SK-N-SH (cell line): ENCODE measurements around the gene NCLN. TPM values are rescaled to one million over a fixed set of nuclear protein-coding genes. Genes with fewer than 3 reads are reported as not detected.

Experiments
- CTCF ChIA-PET: fragments of 300-600, 350-600 bp; formaldehyde crosslinking; extraction: SDS; loops from one replicate; lab custom pipeline; 2021; lab: Yijun Ruan, JAX
- POLR2A ChIA-PET: fragments of 350-600 bp; sonication (Branson Sonifier 250); formaldehyde crosslinking; extraction: SDS; loops from one replicate; lab custom pipeline; 2020; ENCODE audit warnings: antibody characterized with exemption, inconsistent platforms; lab: Yijun Ruan, JAX
- DNase-seq: peaks from one replicate; pipeline ENCODE4 v3.0.0; 2012
- H2AFZ ChIP-seq: fragments of 200-600 bp; sonication (generic); 2 replicates; pipeline ENCODE4 v1.8.1; 2016; ENCODE audit warnings: antibody characterized with exemption, mild to moderate bottlenecking, low read depth
- H3F3A ChIP-seq: fragments of 200-600 bp; sonication (generic); replicated peaks from 2 replicates; pipeline ENCODE3; 2016; ENCODE audit warnings: antibody characterized with exemption, mild to moderate bottlenecking; ENCODE audit not compliant: insufficient read depth
- H3K27ac ChIP-seq, 2 experiments: fragments of 200-500 bp in 1 of 2; fragments of 200-600 bp in 1 of 2; sonication (Bioruptor generic) in 1 of 2; sonication (generic), shearing (Covaris generic) in 1 of 2; 2 replicates each; pipeline versions ENCODE4 v1.5.1 to v1.6.1; 2014 to 2016; ENCODE audit warnings: low read depth in 2 of 2, inconsistent platforms in 1 of 2, low read length in 1 of 2, mild to moderate bottlenecking in 1 of 2, mixed read lengths in 1 of 2
- H3K27me3 ChIP-seq: fragments of 200-600 bp; sonication (generic), shearing (Covaris generic); 2 replicates; pipeline ENCODE4 v1.6.1; 2016; ENCODE audit warnings: mixed run types; ENCODE audit not compliant: insufficient read depth
- H3K36me3 ChIP-seq, 2 experiments: fragments of 200-500 bp in 1 of 2; fragments of 200-600 bp in 1 of 2; sonication (Bioruptor generic) in 1 of 2; sonication (generic) in 1 of 2; replicated peaks in 1 of 2; 2 replicates each; pipeline versions ENCODE3 to v1.5.1; 2014 to 2016; ENCODE audit warnings: low read length in 1 of 2, mild to moderate bottlenecking in 1 of 2; ENCODE audit not compliant: insufficient read depth in 2 of 2, control insufficient read depth in 1 of 2
- H3K4me1 ChIP-seq, 2 experiments: fragments of 200-500 bp in 1 of 2; fragments of 200-600 bp in 1 of 2; sonication (Bioruptor generic) in 1 of 2; sonication (generic), shearing (Covaris generic) in 1 of 2; 2 replicates each; pipeline versions ENCODE4 v1.5.1 to v1.6.1; 2014 to 2016; ENCODE audit warnings: low read depth in 1 of 2, low read length in 1 of 2, mixed run types in 1 of 2; ENCODE audit not compliant: insufficient read depth in 2 of 2, control insufficient read depth in 1 of 2
- H3K4me2 ChIP-seq: fragments of 200-600 bp; sonication (generic), shearing (Covaris generic); 2 replicates; pipeline ENCODE4 v1.6.1; 2017; ENCODE audit warnings: mixed run types
- H3K4me3 ChIP-seq, 2 experiments: fragments of 200-500 bp in 1 of 2; fragments of 200-600 bp in 1 of 2; sonication (Bioruptor generic) in 1 of 2; sonication (generic), shearing (Covaris generic) in 1 of 2; 2 replicates each; pipeline versions ENCODE4 v1.5.1 to v1.8.1; 2014 to 2016; ENCODE audit warnings: low read depth in 2 of 2, inconsistent platforms in 1 of 2, low read length in 1 of 2, mild to moderate bottlenecking in 1 of 2, mixed read lengths in 1 of 2, moderate library complexity in 1 of 2
- H3K79me2 ChIP-seq: fragments of 200-600 bp; sonication (generic); 2 replicates; pipeline ENCODE4 v1.8.1; 2017; ENCODE audit warnings: mild to moderate bottlenecking; ENCODE audit not compliant: insufficient read depth
- H3K9ac ChIP-seq: fragments of 200-600 bp; sonication (generic); 2 replicates; pipeline ENCODE4 v1.6.1; 2017; ENCODE audit warnings: mixed run types
- H3K9me2 ChIP-seq: fragments of 200-600 bp; sonication (generic); 2 replicates; pipeline ENCODE4 v1.6.1; 2017; ENCODE audit warnings: mixed run types
- H3K9me3 ChIP-seq: fragments of 200-600 bp; sonication (generic); 2 replicates; pipeline ENCODE4 v1.6.1; 2017; ENCODE audit warnings: mixed run types, mild to moderate bottlenecking, moderate library complexity
- H4K20me1 ChIP-seq: fragments of 200-600 bp; sonication (generic); 2 replicates; pipeline ENCODE4 v1.6.1; 2017; ENCODE audit warnings: mild to moderate bottlenecking, mixed run types; ENCODE audit not compliant: insufficient read depth
- ELF1 ChIP-seq: IDR thresholded peaks from 2 replicates; pipeline ENCODE4 v1.4.0; 2012
- EZH2phosphoT487 ChIP-seq: fragments of 200-600 bp; sonication (generic); IDR thresholded peaks from 2 replicates; pipeline ENCODE4 v1.6.1; 2017; ENCODE audit warnings: low read depth, mixed run types, mild to moderate bottlenecking, antibody characterized with exemption, moderate library complexity, borderline replicate concordance
- FOSL2 ChIP-seq: IDR thresholded peaks from 2 replicates; pipeline ENCODE4 v1.4.0; 2012; ENCODE audit warnings: low read depth, mild to moderate bottlenecking, moderate library complexity, borderline replicate concordance
- FOXJ3 ChIP-seq: sonication (generic); formaldehyde crosslinking; IDR thresholded peaks from 2 replicates; pipeline ENCODE4 v1.5.1; 2020; ENCODE audit warnings: mild to moderate bottlenecking, missing genetic modification reagents
- FOXM1 ChIP-seq: IDR thresholded peaks from 2 replicates; pipeline ENCODE4 v1.4.0; 2012; ENCODE audit warnings: low read depth, mild to moderate bottlenecking
- IRF3 ChIP-seq: fragments of 150-350 bp; IDR thresholded peaks from 2 replicates; pipeline ENCODE4 v1.6.1; 2016; ENCODE audit warnings: mild to moderate bottlenecking, low read depth, low read length
- MAX ChIP-seq: IDR thresholded peaks from 2 replicates; pipeline ENCODE4 v1.4.0; 2012; ENCODE audit warnings: low read depth
- MXI1 ChIP-seq: IDR thresholded peaks from 2 replicates; pipeline ENCODE4 v1.6.1; 2012; ENCODE audit warnings: mild to moderate bottlenecking, low read depth, low read length, improper control_type of control experiment
- NRF1 ChIP-seq: IDR thresholded peaks from 2 replicates; pipeline ENCODE4 v1.6.1; 2012; ENCODE audit warnings: low read depth, mild to moderate bottlenecking, low read length
- PBX3 ChIP-seq: IDR thresholded peaks from 2 replicates; pipeline ENCODE4; 2012
- RAD21 ChIP-seq: IDR thresholded peaks from 2 replicates; pipeline ENCODE4 v1.6.1; 2012; ENCODE audit warnings: mild to moderate bottlenecking, low read length
- RCOR1 ChIP-seq: fragments of 150-350 bp; IDR thresholded peaks from 2 replicates; pipeline ENCODE4 v1.6.1; 2017; ENCODE audit warnings: antibody characterized with exemption, low read length
- RXRA ChIP-seq: IDR thresholded peaks from 2 replicates; pipeline ENCODE4 v1.4.0; 2012; ENCODE audit warnings: low read depth, mild to moderate bottlenecking, borderline replicate concordance
- SIN3A ChIP-seq: IDR thresholded peaks from 2 replicates; pipeline ENCODE4 v1.6.1; 2012; ENCODE audit warnings: low read depth, mild to moderate bottlenecking, low read length, moderate library complexity, borderline replicate concordance
- TAF1 ChIP-seq: IDR thresholded peaks from 2 replicates; pipeline ENCODE4 v1.6.1; 2012; ENCODE audit warnings: low read depth, mild to moderate bottlenecking, low read length, moderate library complexity, borderline replicate concordance
- TCF12 ChIP-seq: IDR thresholded peaks from 2 replicates; pipeline ENCODE4 v1.4.0; 2012
- TEAD4 ChIP-seq: IDR thresholded peaks from 2 replicates; pipeline ENCODE4 v1.4.0; 2012; ENCODE audit warnings: mild to moderate bottlenecking, borderline replicate concordance; ENCODE audit not compliant: insufficient read depth
- YY1 ChIP-seq: IDR thresholded peaks from 2 replicates; pipeline ENCODE4 v1.4.0; 2012; ENCODE audit warnings: low read depth, mild to moderate bottlenecking
- WGBS: methylation state at CpG from one replicate; pipeline ENCODE4 v1.1.6; 2017; ENCODE audit warnings: low lambda C conversion rate; 5-methylcytosine and 5-hydroxymethylcytosine counted together
- polyA plus RNA-seq, 3 experiments: library from polyadenylated mRNA; depleted of rRNA; stranded (reverse); fragments of >200 nt; gene quantifications; 2 replicates each; pipeline ENCODE4 v1.2.3, GENCODE V29; 2012
- TF ChIP-seq, protein P1 (sequence below): fragments of 150-350 bp; IDR thresholded peaks from 2 replicates; pipeline ENCODE4 v1.6.1; 2017; ENCODE audit warnings: antibody characterized with exemption, low read length, low read depth, borderline replicate concordance
- TF ChIP-seq, protein P2 (sequence below): fragments of 200-600 bp; sonication (generic); IDR thresholded peaks from 2 replicates; pipeline ENCODE4 v1.6.1; 2017; ENCODE audit warnings: antibody characterized with exemption, mild to moderate bottlenecking, moderate library complexity

NCLN gene
- polyA plus RNA-seq, 1 of the 3 experiments (the other 2 are of a cell fraction), result 69.0 TPM

DNA sequence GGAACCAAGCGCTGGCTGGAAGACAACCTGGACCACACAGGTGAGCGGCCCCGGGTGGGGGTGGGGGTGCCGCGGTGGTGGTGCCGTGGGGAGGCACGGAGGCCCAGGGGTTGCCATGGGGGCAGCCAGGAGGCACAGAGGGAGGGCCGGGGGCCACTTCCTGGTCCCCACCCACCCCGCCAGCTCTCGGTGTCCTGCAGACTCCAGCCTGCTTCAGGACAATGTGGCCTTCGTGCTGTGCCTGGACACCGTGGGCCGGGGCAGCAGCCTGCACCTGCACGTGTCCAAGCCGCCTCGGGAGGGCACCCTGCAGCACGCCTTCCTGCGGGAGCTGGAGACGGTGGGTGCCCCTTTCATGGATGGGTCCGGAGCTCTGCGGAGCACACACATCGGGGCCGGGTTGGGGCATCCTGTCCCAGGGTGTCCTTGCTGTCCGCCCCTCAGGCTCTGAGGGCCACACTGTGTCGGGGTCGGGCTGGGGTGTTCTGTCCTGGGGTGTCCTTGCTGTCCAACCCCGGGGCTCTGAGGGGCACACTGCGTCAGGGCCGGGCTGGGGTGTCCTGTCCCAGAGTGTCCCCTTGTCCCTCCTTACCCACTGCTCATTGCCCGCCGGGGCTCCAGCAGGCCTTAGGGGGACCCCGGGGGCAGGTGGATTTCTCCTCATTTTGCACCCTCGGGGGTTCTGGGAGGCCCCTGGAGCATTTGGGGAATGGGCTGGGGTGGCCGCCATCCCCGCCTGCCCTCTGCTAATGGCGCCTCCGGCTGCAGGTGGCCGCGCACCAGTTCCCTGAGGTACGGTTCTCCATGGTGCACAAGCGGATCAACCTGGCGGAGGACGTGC, 18.3 kb downstream of the NCLN start:
- Histone ChIP-seq H3K9me3 (no peaks in the 10 kb centered on the region), H3K36me3 (peaks cover 5 to 40% of the 10 kb centered on the region in 2 experiments), H4K20me1 (no peaks in the 10 kb centered on the region), H2AFZ (no peak overlapping the region), H3K4me1 (no peaks in the 10 kb centered on the region), H3K9ac (no peak overlapping the region), H3K9me2 (no peaks in the 10 kb centered on the region), H3F3A (no peaks in the 10 kb centered on the region), H3K4me2 (no peak overlapping the region), H3K27me3 (no peaks in the 10 kb centered on the region), H3K27ac (no peak overlapping the region), H3K79me2 (no peaks in the 10 kb centered on the region), H3K4me3 (no peak overlapping the region)
- ChIA-PET POLR2A (no interaction called here), CTCF (interaction anchor here (0.6 to 0.9 kb wide), 2 partner anchors 20 to 75 kb away, joined by 3 to 4 read pairs; no protein-coding TSS in a partner anchor)
- TF ChIP-seq ELF1 (no peak), RAD21 (no peak), TAF1 (no peak), RXRA (no peak), FOXJ3 (CRISPR knock-in tag) (no peak), NRF1 (no peak), FOXM1 (no peak), MAX (no peak)
- WGBS, result 95% methylated on average over 19 of the region's 43 CpGs
- no peak for DNase-seq

GRCh38 chr19:3204646-3205275, 19.0 kb downstream of the NCLN start:
- Histone ChIP-seq H3K36me3 (peaks cover 5 to 36% of the 10 kb centered on the region in 2 experiments), H3K4me3 (no peak overlapping the region), H3K9me3 (no peaks in the 10 kb centered on the region), H3F3A (no peaks in the 10 kb centered on the region), H3K9me2 (no peaks in the 10 kb centered on the region), H4K20me1 (no peaks in the 10 kb centered on the region), H3K27me3 (no peaks in the 10 kb centered on the region), H3K4me2 (no peak overlapping the region), H3K27ac (no peak overlapping the region), H3K9ac (no peak overlapping the region), H3K79me2 (no peaks in the 10 kb centered on the region), H2AFZ (no peak overlapping the region), H3K4me1 (no peaks in the 10 kb centered on the region)
- WGBS, result 95% methylated on average over 22 of the region's 35 CpGs
- ChIA-PET POLR2A (no interaction called here), CTCF (no interaction called here)
- DNase-seq, result no peak
- TF ChIP-seq TCF12 (no peak), ELF1 (no peak), MXI1 (no peak), RCOR1 (no peak), FOSL2 (no peak), IRF3 (no peak), YY1 (no peak), TEAD4 (no peak), SIN3A (no peak), NRF1 (no peak), EZH2phosphoT487 (no peak), MAX (no peak), PBX3 (no peak)
- TF ChIP-seq, protein P1, sequence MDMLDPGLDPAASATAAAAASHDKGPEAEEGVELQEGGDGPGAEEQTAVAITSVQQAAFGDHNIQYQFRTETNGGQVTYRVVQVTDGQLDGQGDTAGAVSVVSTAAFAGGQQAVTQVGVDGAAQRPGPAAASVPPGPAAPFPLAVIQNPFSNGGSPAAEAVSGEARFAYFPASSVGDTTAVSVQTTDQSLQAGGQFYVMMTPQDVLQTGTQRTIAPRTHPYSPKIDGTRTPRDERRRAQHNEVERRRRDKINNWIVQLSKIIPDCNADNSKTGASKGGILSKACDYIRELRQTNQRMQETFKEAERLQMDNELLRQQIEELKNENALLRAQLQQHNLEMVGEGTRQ, result no peak
- TF ChIP-seq, protein P2, sequence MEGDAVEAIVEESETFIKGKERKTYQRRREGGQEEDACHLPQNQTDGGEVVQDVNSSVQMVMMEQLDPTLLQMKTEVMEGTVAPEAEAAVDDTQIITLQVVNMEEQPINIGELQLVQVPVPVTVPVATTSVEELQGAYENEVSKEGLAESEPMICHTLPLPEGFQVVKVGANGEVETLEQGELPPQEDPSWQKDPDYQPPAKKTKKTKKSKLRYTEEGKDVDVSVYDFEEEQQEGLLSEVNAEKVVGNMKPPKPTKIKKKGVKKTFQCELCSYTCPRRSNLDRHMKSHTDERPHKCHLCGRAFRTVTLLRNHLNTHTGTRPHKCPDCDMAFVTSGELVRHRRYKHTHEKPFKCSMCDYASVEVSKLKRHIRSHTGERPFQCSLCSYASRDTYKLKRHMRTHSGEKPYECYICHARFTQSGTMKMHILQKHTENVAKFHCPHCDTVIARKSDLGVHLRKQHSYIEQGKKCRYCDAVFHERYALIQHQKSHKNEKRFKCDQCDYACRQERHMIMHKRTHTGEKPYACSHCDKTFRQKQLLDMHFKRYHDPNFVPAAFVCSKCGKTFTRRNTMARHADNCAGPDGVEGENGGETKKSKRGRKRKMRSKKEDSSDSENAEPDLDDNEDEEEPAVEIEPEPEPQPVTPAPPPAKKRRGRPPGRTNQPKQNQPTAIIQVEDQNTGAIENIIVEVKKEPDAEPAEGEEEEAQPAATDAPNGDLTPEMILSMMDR, result no peak
